Heart left ventricle (tissue), 16 donors: ENCODE results near the gene GJD3. TPM values are rescaled to one million over a fixed set of nuclear protein-coding genes. Genes with fewer than 3 reads are reported as not detected.
A peak's percentile ranks its signal among the peaks of the same experiment; 100 is the strongest.

Source experiments
- ATAC-seq, 4 donors: fragments of 200-7000 bp; cut with Tn5 transposase; one replicate each; pipeline ENCODE4 v1.9.1; 2020 to 2022; ENCODE audit warnings: moderate library complexity in 4 of 4, mild to moderate bottlenecking in 3 of 4, moderate number of reproducible peaks in 1 of 4
- DNase-seq, 5 donors: peaks; one replicate each; pipeline ENCODE4 v3.0.0-alpha.2; 2020
- H3K27ac ChIP-seq, 12 donors: fragments of 200-600 bp; sonication (generic) in 4 of 12; one replicate each; pipeline versions ENCODE4 v1.5.0 to v1.8.0; 2016 to 2022; ENCODE audit warnings: mild to moderate bottlenecking in 2 of 12
- H3K27me3 ChIP-seq, 9 donors: fragments of 200-600 bp; sonication (generic) in 2 of 9; one replicate each; pipeline versions ENCODE4 v1.5.1 to v1.8.0; 2016 to 2022; ENCODE audit warnings: mild to moderate bottlenecking in 3 of 9
- H3K36me3 ChIP-seq, 9 donors: fragments of 200-600 bp; sonication (generic) in 2 of 9; one replicate each; pipeline versions ENCODE4 v1.5.0 to v1.8.0; 2018 to 2022; ENCODE audit warnings: mild to moderate bottlenecking in 2 of 9
- H3K4me1 ChIP-seq, 12 donors: fragments of 200-600 bp; sonication (generic) in 4 of 12; one replicate each; pipeline versions ENCODE4 v1.5.0 to v1.8.0; 2016 to 2022; ENCODE audit warnings: mild to moderate bottlenecking in 3 of 12
- H3K4me3 ChIP-seq, 12 donors: fragments of 200-600 bp; sonication (generic) in 4 of 12; one replicate each; pipeline versions ENCODE4 v1.5.0 to v1.8.0; 2017 to 2022; ENCODE audit warnings: mild to moderate bottlenecking in 9 of 12, moderate library complexity in 4 of 12
- H3K9me3 ChIP-seq, 12 donors: fragments of 200-600 bp; sonication (generic) in 4 of 12; one replicate each; pipeline versions ENCODE4 v1.5.0 to v1.8.0; 2016 to 2022; ENCODE audit warnings: mild to moderate bottlenecking in 1 of 12
- CTCF ChIP-seq, 12 donors: fragments of 200-600 bp; sonication (generic) in 4 of 12; IDR thresholded peaks; one replicate each; pipeline versions ENCODE4 v1.5.0 to v1.8.0; 2018 to 2022; ENCODE audit warnings: antibody characterized with exemption in 12 of 12, mild to moderate bottlenecking in 5 of 12
- POLR2A ChIP-seq, 2 donors: fragments of 450-650 bp; IDR thresholded peaks; one replicate each; pipeline ENCODE4 v1.6.1; 2017; ENCODE audit warnings: antibody characterized with exemption in 2 of 2, mild to moderate bottlenecking in 2 of 2, moderate library complexity in 2 of 2
- WGBS, 4 donors: extraction: QIAGEN DNeasy Blood & Tissue Kit in 2 of 4; methylation state at CpG; one replicate each; pipeline versions ENCODE4 v1.1.5 to v1.1.7; 2013 to 2018; 5-methylcytosine and 5-hydroxymethylcytosine counted together
- intact Hi-C, 10 donors: fragments of 100-400 bp; cut with DNase I; formaldehyde crosslinking; loops; one replicate each; pipeline versions ENCODE4 v1.11.1 to v1.14.2; 2022
- polyA plus RNA-seq, 2 donors: library from polyadenylated mRNA; stranded (reverse); fragments of 200-250 nt; gene quantifications; one replicate each; pipeline ENCODE4 v1.2.3, GENCODE V29; 2013
- total RNA-seq, 9 donors: library from RNA; depleted of rRNA in 2 of 9; stranded (reverse); fragments of >200 nt in 2 of 9; fragmentation: NEBNext Ultra II Directional in 3 of 9; extraction: Animal tissue kit (Norgen Biotek cat#: 25700) in 3 of 9; gene quantifications; one replicate each; pipeline versions ENCODE4 v1.1.0 to v1.2.4, GENCODE V29; 2016 to 2023
- donor health status: ischemic (EF 13 %, LVEDD 7.1; RV severe dilation, severe dysfunction).
- donor health status: healthy with polysubstance abuse.
- donor health status: DM: no; HTN: yes; CAD: no.
- donor health status: DM: no; HTN: no; CAD: no.
- donor health status: ischemic (EF 25% LVEDD 6.9; RV normal size, moderate dysfunction).
- donor health status: ischemic (EF 25% LVEDD 5.7; RV mildly dilated, moderate dysfunction).
- donor health status: healthy.
- donor health status: DM: yes; HTN: yes; CAD: no.
- donor health status: ischemic (EF 35%, LVEDD 5.7; RV mildly dilated, moderate dysfunction).
- donor health status: nonischemic (EF 11% LVEDD 7.7; RV severe dilation, severe dysfunction).
- donor health status: DM: yes; HTN: yes; CAD: no.
- donor health status: PGD.
- donor health status: ischemic (EF 29% LVEDD 5.4; RV normal size, mild dysfunction).
- donor health status: nonischemic (EF 23%, LVEDD 6.1; RV moderate dilation, normal function).

GJD3 gene
- total and polyA plus RNA-seq, 11 donors, result 0.30 to 8.7 (median 2.1) TPM

DNA sequence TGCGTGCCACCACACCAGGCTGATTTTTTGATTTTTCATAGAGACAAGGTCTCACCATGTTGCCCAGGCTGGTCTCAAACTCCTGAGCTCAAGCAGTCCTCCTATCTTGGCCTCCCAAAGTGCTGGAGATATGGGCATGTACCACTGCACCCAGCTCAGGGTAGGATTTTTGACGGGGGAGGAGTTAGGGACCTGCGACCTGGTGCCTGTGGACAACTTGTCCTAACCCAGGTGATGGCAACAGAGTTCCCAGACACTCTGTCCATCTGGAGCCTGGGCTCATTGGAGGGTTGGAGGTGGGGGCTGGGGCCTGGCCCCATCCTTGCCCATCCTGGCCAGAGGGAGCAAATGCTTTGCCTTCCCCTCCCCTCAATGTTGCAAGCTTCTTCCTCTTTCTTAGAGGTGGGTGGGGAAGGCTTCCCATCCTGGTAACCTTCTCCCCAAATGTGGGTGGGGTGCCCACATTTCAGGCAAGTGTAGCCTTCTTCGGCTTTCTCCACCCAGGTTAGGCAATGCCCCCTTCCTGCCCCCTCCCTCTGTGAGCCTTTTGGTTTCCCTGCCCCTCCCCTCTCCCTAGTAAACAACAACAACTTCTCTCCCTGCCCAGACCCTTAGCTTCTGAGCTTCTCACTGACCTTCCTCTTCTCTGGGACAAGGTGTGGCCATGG lies 30.6 kb downstream of the GJD3 start:
- ATAC-seq (no peak), DNase-seq (peak in 2 of 5 donors; percentile 13 to 34)
- Histone ChIP-seq H3K36me3 (peaks cover 0 to 11% (median 0%) of the 10 kb centered on the region in 9 donors), H3K4me1 (peaks cover 41 to 100% (median 84%) of the 10 kb centered on the region in 12 donors), H3K9me3 (no peaks in the 10 kb centered on the region), H3K27ac (peak overlapping the region in 11 of 12 donors; percentile 24 to 98 (median 66)), H3K4me3 (no peak overlapping the region), H3K27me3 (no peaks in the 10 kb centered on the region)
- 73 to 90% (median 84%) methylated on average over 3 to 4 of the region's 4 CpGs for WGBS, 4 donors
- intact Hi-C loops, result no loop called here
- TF ChIP-seq CTCF (IDR thresholded peaks at IDR 0.05), result no peak
- TF ChIP-seq POLR2A (IDR thresholded peaks at IDR 0.05), result no peak

GRCh38 chr17:40331743-40332641 lies 32.5 kb downstream of the GJD3 start:
- Histone ChIP-seq H3K4me3 (peak overlapping the region in 9 of 12 donors; percentile 12 to 39 (median 25)), H3K9me3 (no peaks in the 10 kb centered on the region), H3K36me3 (peaks cover 0 to 11% (median 0%) of the 10 kb centered on the region in 9 donors), H3K27me3 (no peaks in the 10 kb centered on the region), H3K27ac (peak overlapping the region; percentile 47 to 98 (median 84)), H3K4me1 (peaks cover 58 to 100% (median 93%) of the 10 kb centered on the region in 12 donors)
- WGBS, 4 donors, result 4 to 12% (median 7%) methylated on average over 17 to 22 of the region's 22 CpGs
- intact Hi-C loops, result loop anchor here in 1 of 10 donors (1.0 kb wide), 1 partner anchor 9 kb away; no protein-coding TSS in a partner anchor
- TF ChIP-seq CTCF (IDR thresholded peaks at IDR 0.05) (peak in 1 of 12 donors; percentile 7), POLR2A (IDR thresholded peaks at IDR 0.05) (no peak)
- ATAC-seq (peak; percentile 90 to 94 (median 92)), DNase-seq (peak; percentile 93 to 95 (median 95))

DNA sequence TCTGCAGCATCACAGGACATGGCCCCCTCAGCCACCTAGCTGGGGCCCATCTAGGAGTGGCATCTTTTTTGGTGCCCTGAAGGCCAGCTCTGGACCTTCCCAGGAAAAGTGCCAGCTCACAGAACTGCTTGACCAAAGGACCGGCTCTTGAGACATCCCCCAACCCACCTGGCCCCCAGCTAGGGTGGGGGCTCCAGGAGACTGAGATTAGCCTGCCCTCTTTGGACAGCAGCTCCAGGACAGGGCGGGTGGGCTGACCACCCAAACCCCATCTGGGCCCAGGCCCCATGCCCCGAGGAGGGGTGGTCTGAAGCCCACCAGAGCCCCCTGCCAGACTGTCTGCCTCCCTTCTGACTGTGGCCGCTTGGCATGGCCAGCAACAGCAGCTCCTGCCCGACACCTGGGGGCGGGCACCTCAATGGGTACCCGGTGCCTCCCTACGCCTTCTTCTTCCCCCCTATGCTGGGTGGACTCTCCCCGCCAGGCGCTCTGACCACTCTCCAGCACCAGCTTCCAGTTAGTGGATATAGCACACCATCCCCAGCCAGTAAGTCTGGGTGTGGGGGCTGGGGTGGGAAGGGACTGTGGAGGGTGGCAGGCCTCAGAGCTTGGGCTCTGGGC lies 33.6 kb downstream of the GJD3 start:
- ATAC-seq (no peak), DNase-seq (peak in 2 of 5 donors; percentile 16 to 29)
- Histone ChIP-seq H3K9me3 (no peaks in the 10 kb centered on the region), H3K4me1 (peaks cover 68 to 100% (median 99%) of the 10 kb centered on the region in 12 donors), H3K27ac (peak overlapping the region; percentile 47 to 98 (median 84)), H3K4me3 (peak overlapping the region in 2 of 12 donors; percentile 0 to 39), H3K36me3 (peaks cover 0 to 11% (median 0%) of the 10 kb centered on the region in 9 donors), H3K27me3 (no peaks in the 10 kb centered on the region)
- no peak for TF ChIP-seq POLR2A (IDR thresholded peaks at IDR 0.05)
- no peak for TF ChIP-seq CTCF (IDR thresholded peaks at IDR 0.05)
- intact Hi-C loops, result no loop called here
- WGBS, 4 donors, result 86 to 92% (median 88%) methylated on average over 8 to 10 of the region's 10 CpGs
